ENCODE measurements around the gene WNT11. TPM values are rescaled to one million over a fixed set of nuclear protein-coding genes. Genes with fewer than 3 reads are reported as not detected.

WNT11 gene
- total RNA-seq, 1 experiment from 2014 or later, result not detected

GRCh38 chr11:76251576-76251975 is 45.3 kb upstream of the WNT11 start:
- Histone ChIP-seq H4K5ac (ENCODE audit: insufficient read length, low read depth, low read length) (no peak overlapping the region), H2BK15ac (ENCODE audit: low read depth, low read length) (no peak overlapping the region), H2AK5ac (ENCODE audit: insufficient read length, low read length) (no peak overlapping the region), H3K79me1 (ENCODE audit: insufficient read depth, low read depth, low read length, poor library complexity, severe bottlenecking) (no peaks in the 10 kb centered on the region), H4K91ac (ENCODE audit: insufficient read length, low read depth, low read length) (no peak overlapping the region), H3K4me2 (ENCODE audit: insufficient read depth, insufficient read length, low read length) (no peak overlapping the region), H4K8ac (replicated peaks; ENCODE audit: insufficient read length, low read depth, low read length) (no peak overlapping the region), H2BK12ac (ENCODE audit: insufficient read length, low read depth, low read length) (no peak overlapping the region), H3K56ac (ENCODE audit: insufficient read length, low read depth, low read length) (no peak overlapping the region), H2BK20ac (ENCODE audit: low read depth, low read length, poor library complexity, severe bottlenecking) (no peak overlapping the region), H3K27ac (ENCODE audit: insufficient read length, low read depth, low read length) (no peak overlapping the region), H3K14ac (ENCODE audit: insufficient read depth, low read length) (no peak overlapping the region), H3T11ph (ENCODE audit: low read length) (no peak overlapping the region), H3K4ac (ENCODE audit: low read depth, low read length) (no peak overlapping the region), H4K20me1 (ENCODE audit: control insufficient read depth, insufficient read depth, insufficient read length) (no peaks in the 10 kb centered on the region), H3K23me2 (ENCODE audit: insufficient read length, low read depth, low read length, poor library complexity, severe bottlenecking) (no peaks in the 10 kb centered on the region), H3K9me3 (ENCODE audit: control insufficient read depth, low read depth, low read length) (no peaks in the 10 kb centered on the region), H2AFZ (ENCODE audit: low read length) (no peak overlapping the region), H3K79me2 (ENCODE audit: insufficient read depth, low read length) (no peaks in the 10 kb centered on the region), H3K9ac (ENCODE audit: extremely low read depth, insufficient read length, low read length) (no peak overlapping the region), H3K4me1 (ENCODE audit: insufficient read depth, low read length) (no peaks in the 10 kb centered on the region), H2BK120ac (ENCODE audit: low read depth, low read length, poor library complexity, severe bottlenecking) (no peak overlapping the region), H2BK5ac (ENCODE audit: insufficient read length, low read length) (no peak overlapping the region), H3K27me3 (ENCODE audit: insufficient read depth, low read length) (no peaks in the 10 kb centered on the region; the same call in 1 of the 2 replicates), H3K18ac (ENCODE audit: insufficient read length, low read depth, low read length) (no peak overlapping the region), H3K23ac (ENCODE audit: insufficient read length, low read depth, low read length) (no peak overlapping the region)
- H3K27ac Mint-ChIP-seq, result no peak overlapping the region
- peaks cover 0 to 3% of the 10 kb centered on the region in 2 experiments; a peak in 1 of 5 replicates for H3K9me3 Mint-ChIP-seq
- no peak overlapping the region for H3K4me3 Mint-ChIP-seq
- DNase-seq, result no peak
- H3K36me3 Mint-ChIP-seq (ENCODE audit: insufficient read depth in 1 of 3, low read depth in 3 of 3), result no peaks in the 10 kb centered on the region; a peak in 1 of 7 replicates
- no CpG with 5 or more reads among the region's 2 CpGs for WGBS (ENCODE audit: extremely low coverage, insufficient read length, low lambda C conversion rate)
- H3K4me1 Mint-ChIP-seq, result peaks cover under 1 to 2% of the 10 kb centered on the region in 2 experiments; a peak in 2 of 4 replicates
- peaks cover 5% of the 10 kb centered on the region for H3K27me3 Mint-ChIP-seq (ENCODE audit: low read depth)
- no peak for TF ChIP-seq CTCF (conservative IDR thresholded peaks at IDR 0.05)
